HG02623 (cell line): ENCODE measurements around the gene DOCK8.
A peak's percentile ranks its signal among the peaks of the same experiment; 100 is the strongest.

Experiments
- ATAC-seq: cut with Tn5 transposase; IDR thresholded peaks from one replicate; pipeline ENCODE4 v1.9.1; 2021; ENCODE audit warnings: moderate library complexity; ENCODE audit not compliant: unreplicated experiment

The DOCK8 gene

GRCh38 chr9:453832-454231, 239.2 kb downstream of the DOCK8 start:
- ATAC-seq: no peak

- ATAC-seq: no peak
These were observed 241.7 kb downstream of the DOCK8 start for GRCh38 chr9:456365-456764.

DNA sequence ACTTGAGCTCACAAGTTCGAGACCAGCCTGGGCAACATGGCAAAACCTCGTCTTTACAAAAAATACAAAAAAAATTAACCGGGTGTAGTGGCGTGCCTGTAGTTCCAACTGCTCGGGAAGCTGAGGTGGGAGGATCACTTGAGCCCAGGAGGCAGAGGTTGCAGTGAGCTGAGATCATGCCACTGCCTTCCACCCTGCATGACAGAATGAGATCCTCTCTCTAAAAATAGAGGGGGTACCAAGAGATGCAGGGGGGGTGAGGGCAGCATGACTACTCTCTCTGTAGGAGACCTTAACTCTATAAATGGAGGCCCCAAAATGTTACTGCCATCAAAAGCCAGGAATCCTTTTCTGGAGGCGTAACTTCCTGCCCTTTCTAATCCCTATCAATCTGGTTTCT, 243.9 kb downstream of the DOCK8 start:
- ATAC-seq: no peak

GRCh38 chr9:459491-460444, 245.1 kb downstream of the DOCK8 start:
- ATAC-seq: no peak

- no peak for ATAC-seq
These were observed 247.5 kb downstream of the DOCK8 start for GRCh38 chr9:462121-462520.

DNA sequence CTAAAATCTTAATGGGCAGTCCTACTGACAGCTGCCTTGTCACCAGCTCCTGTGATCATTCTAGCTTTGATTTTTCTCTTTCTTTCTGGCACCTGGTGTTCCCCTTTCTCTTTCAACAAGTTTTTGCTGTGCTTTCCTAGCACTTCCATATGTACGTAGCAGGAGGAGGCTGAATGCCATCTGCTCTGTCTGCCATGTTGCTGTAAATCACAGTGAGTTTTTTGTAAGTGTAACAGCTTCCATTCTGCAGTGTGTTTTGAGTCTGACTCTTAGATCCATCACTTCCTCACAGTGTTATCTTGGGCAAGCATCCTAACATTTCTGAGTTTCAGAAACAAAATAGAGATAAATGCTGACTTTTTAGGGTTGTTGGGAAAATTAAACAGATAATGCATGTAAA, 247.9 kb downstream of the DOCK8 start:
- no peak for ATAC-seq

- ATAC-seq: no peak
These were observed 248.9 kb downstream of the DOCK8 start for GRCh38 chr9:463455-464171.

DNA sequence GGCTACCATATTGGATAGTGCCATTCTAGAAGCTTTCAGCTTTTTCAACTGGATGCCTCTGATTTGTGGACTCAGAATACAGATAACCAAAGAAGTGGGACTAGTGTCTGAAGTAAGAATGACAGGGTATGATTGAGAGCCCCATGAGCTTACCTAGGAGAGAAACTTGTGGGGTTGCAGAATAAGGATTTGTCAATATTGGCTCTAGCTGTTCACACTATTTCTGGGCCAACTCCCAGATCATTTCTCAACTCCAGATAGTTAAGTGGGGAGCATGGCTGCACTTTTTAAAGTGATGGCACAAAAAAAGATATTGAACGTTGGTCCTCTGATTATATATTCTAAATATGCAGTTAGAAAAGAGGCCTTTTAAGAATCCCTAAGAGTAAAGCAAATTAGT, 252.1 kb downstream of the DOCK8 start:
- ATAC-seq: no peak

- no peak for ATAC-seq
These were observed 254.2 kb downstream of the DOCK8 start for GRCh38 chr9:468766-469426.

- ATAC-seq: peak; percentile 88
These were observed 255.2 kb downstream of the DOCK8 start for GRCh38 chr9:469672-470551.

DNA sequence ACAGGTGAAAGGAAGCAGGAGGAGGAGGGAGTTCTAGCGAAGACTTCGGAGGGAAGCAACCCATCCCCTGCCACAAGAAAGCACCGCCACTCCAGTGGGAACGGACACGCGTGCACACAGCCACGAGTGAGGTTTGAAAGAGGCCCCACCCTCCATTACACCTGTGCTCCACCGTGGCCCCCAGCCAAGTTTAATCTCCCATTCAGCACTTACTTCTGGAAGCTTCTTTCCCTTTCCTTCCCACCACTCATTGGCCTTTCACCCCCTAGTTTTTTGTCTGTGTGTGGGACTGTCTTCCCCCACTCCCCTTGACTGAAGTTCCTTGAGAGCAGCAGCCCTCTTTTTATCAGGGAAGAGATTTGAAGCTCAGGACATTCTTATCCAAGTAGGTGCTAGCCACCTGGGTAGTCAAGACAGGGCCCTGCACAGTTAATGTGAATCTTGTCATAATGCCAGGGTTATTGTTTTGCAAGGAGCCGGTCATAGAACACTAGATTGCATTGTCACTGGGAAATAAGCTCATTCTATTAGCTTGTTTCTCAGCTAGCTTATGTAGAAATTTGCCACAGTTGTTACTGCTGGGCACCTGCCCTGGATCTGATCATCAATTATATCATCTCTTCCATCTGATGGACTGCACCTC, 256.0 kb downstream of the DOCK8 start:
- no peak for ATAC-seq

- no peak for ATAC-seq
These were observed 256.7 kb downstream of the DOCK8 start for GRCh38 chr9:471320-471719.

GRCh38 chr9:472479-473075, 257.9 kb downstream of the DOCK8 start:
- no peak for ATAC-seq

DNA sequence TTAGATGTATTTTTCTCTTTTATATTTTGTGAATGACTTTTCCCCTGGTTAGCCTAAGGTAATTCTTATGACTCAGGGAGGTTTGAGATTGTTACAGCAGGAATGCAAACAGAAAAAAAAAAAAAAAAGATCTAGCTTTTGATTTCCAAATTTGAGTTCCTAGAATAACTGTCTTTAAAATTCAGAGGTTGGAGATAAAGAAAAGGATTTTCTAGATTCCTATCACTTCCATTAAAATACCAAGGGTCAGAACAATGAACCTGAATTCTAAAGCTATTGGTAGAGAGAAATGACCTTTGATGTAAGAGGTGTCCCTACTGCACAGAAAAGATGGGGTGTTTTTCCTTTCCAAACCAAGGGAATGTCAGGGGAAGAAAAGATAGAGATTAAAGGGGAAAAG, 262.5 kb downstream of the DOCK8 start:
- no peak for ATAC-seq

DNA sequence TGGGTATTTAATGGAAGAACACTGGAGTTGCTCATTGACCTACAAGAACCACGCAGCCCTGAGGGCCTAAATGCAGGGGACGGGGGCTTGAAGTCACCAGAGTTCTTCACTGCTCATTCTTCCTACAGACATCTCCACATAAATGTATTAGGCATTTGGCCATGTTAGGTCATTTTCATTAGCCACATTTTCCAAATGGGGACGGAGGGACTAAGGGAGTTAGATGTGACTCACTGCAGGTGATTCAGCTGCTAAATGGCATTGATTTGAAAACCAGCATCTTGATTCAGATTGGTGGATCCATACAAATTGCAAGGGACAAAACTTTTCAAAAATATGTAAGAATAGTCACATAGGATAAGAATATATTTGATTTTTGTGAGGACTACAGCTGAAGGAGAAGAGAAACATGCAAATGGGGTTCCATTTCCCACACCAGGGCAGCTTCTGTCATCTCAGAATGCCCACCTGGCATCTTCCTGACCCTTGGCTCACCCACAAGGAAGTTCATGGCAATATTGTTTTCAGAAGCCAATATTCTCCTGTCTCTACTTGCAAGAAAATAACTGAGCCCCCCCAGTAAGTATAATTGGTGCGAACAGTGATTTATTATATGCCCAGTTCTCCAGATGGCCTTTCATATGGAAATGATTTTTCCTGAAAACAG, 264.8 kb downstream of the DOCK8 start:
- ATAC-seq: no peak

DNA sequence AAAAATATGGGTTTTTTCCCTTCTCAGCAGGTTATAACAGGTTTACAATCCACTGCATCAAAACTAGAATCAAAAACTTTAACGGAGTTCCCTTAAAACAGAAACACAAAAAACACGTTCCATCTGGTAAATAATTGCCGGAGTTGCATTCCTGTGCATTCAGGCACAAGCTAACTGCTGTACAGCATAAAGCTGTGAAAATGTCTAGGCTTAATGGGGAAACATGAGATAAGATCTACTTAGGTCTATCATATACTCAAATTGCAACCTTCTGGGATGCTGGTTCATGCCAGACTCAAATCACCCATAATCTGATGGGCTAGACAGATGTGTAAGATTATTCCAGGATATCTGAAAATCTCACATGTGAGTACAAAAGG, 265.3 kb downstream of the DOCK8 start:
- ATAC-seq: no peak

DNA sequence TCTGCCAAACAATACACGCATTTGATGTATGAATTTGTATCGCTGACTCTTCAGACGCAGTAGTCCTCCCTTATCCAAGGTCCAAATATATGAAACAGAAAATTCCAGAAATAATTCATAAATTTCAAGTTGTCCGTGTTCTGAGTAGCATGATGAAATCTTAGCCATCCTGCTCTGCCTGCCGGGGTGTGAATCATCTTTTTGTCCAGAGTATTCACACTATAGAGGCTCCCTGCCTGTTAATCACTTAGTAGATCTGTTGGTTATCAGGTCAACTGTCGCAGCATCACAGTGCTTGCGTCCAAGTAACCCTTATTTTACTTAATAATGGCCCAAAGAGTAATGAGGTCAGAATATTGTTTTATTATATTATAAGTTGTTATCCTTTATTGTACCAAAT, 268.1 kb downstream of the DOCK8 start:
- ATAC-seq: no peak

GRCh38 chr9:486156-486555, 271.5 kb downstream of the DOCK8 start:
- ATAC-seq: no peak

- ATAC-seq: no peak
These were observed 272.8 kb downstream of the DOCK8 start for GRCh38 chr9:487429-487828.
